SK-N-MC (cell line): Measurements from ENCODE around the gene MYOCD.

Experiments used
- EZH2 ChIP-seq: fragments of 200-600 bp; sonication (generic); IDR thresholded peaks from one replicate; pipeline ENCODE4 v1.6.1; 2017; ENCODE audit warnings: antibody characterized with exemption
- POLR2AphosphoS5 ChIP-seq: IDR thresholded peaks from 2 replicates; pipeline ENCODE4 v1.6.1; 2012; ENCODE audit warnings: mild to moderate bottlenecking, low read depth, low read length, borderline replicate concordance

DNA sequence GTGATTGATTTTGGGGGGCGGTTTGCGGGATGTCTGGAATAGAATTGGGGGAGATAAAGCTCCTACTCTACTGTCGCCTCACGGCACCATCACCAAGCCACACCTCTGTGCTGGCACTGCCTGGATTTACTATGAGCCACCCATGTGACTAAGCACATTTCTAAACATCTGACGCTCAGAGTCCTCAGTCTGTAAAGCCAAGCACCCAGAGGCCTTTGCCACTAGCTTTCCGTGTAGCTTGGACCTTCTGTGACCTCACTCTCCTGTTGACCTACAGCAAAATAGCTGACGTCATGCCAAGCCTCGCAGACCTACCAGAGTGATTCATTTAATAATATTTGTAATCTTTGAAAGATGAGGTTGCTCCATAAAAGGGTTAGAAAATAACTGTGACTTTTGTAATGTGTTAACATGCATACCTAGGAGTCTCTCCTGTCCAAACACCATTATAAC, 38.5 kb upstream of the MYOCD start:
- no peak for TF ChIP-seq EZH2
- no peak for TF ChIP-seq POLR2AphosphoS5
